Omental fat pad (tissue), 4 donors: ENCODE data around the gene ARHGEF11. TPM values are rescaled to one million over a fixed set of nuclear protein-coding genes. Genes with fewer than 3 reads are reported as not detected.
"Not testable (repeated sequence)": the region's sequence is repeated elsewhere in the genome, so short reads cannot be mapped to it uniquely, and the experiment has no call there.

Experiments
- ATAC-seq: fragments of 150-250 bp; one replicate; pipeline ENCODE4 v1.9.1; 2016; ENCODE audit warnings: mild to moderate bottlenecking, moderate library complexity; ENCODE audit not compliant: low FRiP score
- DNase-seq: peaks from one replicate; pipeline ENCODE4 v3.0.0-alpha.2; 2019; ENCODE audit warnings: low spot score
- CTCF ChIP-seq, 3 donors: fragments of 450-650 bp; IDR thresholded peaks; one replicate each; pipeline ENCODE4 v1.5.1; 2016 to 2017; ENCODE audit warnings: antibody characterized with exemption in 3 of 3, mild to moderate bottlenecking in 3 of 3, moderate library complexity in 2 of 3
- total RNA-seq, 4 donors: library from RNA; depleted of rRNA; stranded (reverse); fragments of >200 nt; gene quantifications; one replicate each; pipeline ENCODE4 v1.1.0, GENCODE V29; 2016

Gene ARHGEF11
- total RNA-seq, 4 donors from 2014 or later: 26.4 to 46.5 (median 35.6) TPM

GRCh38 chr1:156929596-156930238 lies 115.8 kb downstream of the ARHGEF11 start:
- ATAC-seq (no peak), DNase-seq (no peak)
- TF ChIP-seq CTCF (IDR thresholded peaks at IDR 0.05): no peak

- no peak for ATAC-seq
- no peak for TF ChIP-seq CTCF (IDR thresholded peaks at IDR 0.05)
Observed at GRCh38 chr1:156928043-156928602, 117.4 kb downstream of the ARHGEF11 start.

GRCh38 chr1:156927215-156928042 lies 118.1 kb downstream of the ARHGEF11 start:
- TF ChIP-seq CTCF (IDR thresholded peaks at IDR 0.05): peak in 1 of 3 donors; percentile 23
- ATAC-seq (peak; percentile 48), DNase-seq (peak; percentile 36)

More at GRCh38 chr1:156928043-156928602, 117.4 kb downstream of the ARHGEF11 start:
- no peak for DNase-seq

GRCh38 chr1:156926695-156927094 lies 118.8 kb downstream of the ARHGEF11 start:
- not testable (repeated sequence) for DNase-seq, ATAC-seq

- no peak for DNase-seq
- TF ChIP-seq CTCF (IDR thresholded peaks at IDR 0.05): no peak
- ATAC-seq: no peak
Observed at GRCh38 chr1:156926175-156926574, 119.4 kb downstream of the ARHGEF11 start.

- DNase-seq: no peak
- TF ChIP-seq CTCF (IDR thresholded peaks at IDR 0.05): no peak
- ATAC-seq: no peak
Observed at GRCh38 chr1:156925154-156926010, 120.2 kb downstream of the ARHGEF11 start.
